GM18873 (cell line): ENCODE results near the gene EBF4.

ENCODE experiments used
- ATAC-seq: cut with Tn5 transposase; IDR thresholded peaks from one replicate; pipeline ENCODE4 v1.9.1; 2021; ENCODE audit warnings: mild to moderate bottlenecking, moderate library complexity, moderate number of reproducible peaks; ENCODE audit not compliant: unreplicated experiment, low FRiP score

The EBF4 gene

DNA sequence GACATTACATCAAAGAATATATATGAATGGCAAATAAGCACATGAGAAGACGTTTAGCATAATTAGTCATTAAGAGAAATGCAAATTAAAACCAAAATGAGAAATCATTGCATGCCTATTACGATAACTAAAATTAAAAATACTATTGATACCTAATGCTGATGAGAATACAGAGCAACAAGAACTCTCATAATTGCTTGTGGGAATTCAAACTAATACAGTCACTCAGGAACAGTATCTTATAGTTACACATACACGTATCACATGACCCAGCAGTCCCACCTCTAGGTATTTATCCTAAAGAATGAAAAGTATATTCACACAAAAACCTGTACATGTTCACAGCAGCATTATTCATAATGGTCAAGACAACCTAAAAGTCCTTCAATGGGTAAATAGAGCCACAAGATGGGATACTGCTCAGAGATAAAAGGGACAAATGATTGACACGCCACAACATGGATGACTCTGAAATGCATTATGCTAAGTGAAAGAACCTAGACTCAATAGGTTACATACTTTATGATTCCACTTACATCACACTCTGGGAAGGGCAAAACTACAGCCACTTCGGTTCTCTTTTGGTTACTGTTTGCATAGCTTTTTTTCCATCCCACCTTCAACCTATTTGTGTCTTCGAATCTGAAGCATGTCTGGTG is 91.5 kb downstream of the EBF4 start:
- no peak for ATAC-seq

DNA sequence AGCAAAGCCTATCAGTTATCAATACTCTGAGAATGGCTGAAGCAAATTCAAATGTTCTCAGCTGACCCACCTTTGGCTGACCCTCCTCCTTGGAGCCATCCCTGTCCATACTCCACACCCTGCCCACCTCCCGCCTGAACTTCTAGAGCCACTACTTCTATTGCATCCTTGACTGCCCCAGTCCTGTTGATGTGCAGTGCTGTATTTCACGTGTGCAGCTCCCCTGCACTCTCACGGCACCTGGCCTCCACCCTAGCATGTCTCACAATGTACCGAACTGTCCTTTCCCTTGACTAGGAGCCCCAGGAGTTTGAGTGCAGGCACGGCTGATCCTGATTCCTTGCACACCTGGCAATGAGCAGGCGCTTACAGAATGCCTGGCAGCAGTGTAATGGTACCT is 100.9 kb downstream of the EBF4 start:
- ATAC-seq: no peak

DNA sequence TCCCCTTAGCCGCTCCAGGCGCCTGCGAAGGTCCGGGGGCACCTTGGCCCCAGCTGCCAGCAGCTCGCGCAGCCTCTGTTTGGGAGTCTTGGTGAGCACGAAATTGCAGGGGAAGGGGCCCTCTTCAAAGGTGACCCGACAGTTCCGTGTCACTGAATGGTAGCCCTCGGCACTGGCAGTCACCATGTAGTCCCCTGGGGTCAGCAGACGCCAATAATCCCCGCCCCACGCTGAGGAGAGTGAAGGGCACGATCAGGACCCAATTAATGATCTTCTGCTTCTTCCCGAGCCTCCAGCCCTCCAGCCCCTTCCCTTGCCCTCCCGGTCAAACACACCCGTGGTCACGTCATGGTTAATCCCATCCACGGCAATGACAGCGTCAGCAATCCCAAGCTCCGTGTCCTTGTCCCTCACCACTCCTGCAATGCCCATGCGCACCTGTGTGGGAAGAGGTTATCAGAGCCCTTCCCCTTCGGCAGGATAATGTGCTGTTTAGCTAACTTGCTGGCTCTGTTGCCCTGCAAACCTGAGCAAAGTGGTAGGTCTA is 101.7 kb downstream of the EBF4 start:
- ATAC-seq: no peak

DNA sequence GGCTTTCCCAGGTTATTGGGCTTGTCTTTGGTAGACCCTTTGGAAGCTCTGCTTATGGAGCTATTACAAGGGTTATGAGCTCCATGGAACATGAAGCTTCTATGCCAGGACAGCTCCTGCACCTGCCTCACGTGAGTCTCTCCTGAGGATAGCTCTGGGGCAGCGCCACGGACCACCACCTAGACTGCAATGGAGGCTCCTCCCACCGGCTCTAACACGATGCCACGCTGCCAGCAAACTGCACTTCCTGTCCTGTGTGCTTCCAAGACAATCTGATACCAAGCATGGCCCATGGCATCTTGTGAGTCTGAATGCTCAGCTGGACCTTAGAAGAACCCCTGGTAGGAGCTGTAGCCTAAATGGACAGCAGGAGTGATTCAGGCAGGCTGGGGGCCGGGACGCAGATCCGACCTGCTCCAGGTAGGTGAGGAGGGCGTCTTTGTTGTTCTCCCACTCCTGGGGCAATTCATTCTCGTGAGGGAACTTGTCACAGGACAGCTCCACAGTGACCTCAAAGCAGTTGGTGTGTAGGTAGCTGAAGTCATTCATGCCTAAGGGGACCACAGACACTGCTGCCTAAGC is 102.4 kb downstream of the EBF4 start:
- ATAC-seq: no peak

DNA sequence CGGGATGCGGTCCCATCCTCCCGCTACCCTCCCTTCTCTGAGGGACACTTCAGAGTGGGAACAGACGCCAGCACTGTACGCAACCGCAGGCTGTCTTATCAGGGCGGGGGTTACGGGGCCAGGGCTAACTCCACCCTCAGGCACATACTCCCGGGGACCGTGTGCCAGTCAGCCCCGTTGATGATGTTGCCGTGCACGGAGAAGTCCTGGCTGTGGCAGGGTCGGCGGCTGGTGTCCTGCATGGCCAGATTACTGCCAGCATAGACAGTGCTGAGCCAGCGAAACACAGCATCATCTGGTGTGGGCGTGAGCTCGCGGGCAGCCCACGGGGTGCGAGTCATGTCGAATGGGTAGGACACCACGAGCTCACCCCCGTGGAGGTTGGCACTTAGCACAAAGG is 102.9 kb downstream of the EBF4 start:
- ATAC-seq: no peak

DNA sequence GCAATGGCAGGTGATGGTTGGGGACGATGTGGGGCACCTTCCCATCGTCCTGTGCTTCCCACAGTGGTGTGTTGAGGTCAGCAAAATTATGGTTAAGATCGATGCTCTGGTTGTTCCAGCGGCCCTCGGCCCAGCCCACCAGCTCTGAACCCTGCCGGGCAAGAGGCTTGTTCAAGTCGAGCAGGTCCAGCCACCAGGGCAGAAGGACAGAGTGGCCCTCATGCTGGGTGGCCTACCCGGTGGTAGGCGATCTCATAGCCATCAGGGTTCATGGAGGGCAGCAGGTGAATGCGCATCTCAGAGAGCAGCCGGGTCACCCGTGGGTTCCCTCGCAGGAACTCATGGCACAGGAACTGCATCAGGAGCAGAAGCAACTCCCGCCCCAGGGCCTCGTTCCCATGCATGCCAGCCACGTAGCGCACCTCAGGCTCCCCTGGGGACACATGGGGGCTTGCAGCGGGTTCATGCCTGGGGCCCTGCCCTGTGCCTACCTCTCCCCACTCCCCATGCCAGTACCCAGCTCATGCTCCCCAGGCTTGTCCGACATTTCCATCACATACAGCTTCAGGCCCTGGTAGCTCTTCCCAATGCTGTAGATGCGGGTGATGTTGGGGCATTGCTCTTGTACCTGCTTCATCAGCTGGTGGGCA is 103.6 kb downstream of the EBF4 start:
- ATAC-seq: no peak

DNA sequence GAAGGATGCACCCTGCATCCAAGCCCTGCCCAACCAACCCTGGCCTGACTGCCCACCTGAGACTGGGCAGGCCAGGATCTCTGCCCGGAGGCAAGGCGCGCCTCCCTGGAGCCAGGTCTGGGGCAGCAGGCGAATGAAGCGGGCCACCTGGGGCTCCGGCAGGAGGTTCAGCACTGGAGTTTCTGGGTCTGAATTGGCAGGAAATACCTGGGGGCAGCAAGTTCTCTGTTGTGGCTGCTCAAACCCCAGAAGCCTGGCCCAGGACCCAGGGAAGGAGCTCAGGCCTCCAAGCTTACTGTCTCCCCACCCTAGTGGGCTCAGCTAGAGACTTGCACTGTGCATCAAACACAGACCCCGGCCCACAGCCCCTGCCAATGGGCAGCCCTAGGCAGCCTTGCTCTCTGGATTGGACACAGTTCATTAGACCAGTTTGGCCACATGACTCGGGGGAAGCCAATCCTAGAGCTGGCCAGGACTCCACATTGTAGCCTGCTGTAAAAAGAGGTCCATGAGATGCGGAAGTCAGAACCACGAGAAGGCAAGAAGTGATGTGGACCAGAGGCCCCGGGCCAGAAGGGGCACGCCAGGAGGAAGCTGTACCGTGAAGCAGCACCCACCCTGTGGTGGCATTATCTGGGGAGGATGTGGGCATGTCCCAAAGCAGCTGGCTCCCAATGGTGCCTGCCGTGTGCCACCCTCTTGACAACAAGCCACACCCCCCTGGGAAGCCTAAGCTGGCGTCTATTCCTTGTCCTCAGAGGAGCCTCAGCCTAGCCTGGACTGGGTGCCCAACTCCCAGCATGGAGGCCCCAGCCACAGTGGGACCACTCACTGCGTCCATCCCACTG is 104.8 kb downstream of the EBF4 start:
- ATAC-seq: no peak

DNA sequence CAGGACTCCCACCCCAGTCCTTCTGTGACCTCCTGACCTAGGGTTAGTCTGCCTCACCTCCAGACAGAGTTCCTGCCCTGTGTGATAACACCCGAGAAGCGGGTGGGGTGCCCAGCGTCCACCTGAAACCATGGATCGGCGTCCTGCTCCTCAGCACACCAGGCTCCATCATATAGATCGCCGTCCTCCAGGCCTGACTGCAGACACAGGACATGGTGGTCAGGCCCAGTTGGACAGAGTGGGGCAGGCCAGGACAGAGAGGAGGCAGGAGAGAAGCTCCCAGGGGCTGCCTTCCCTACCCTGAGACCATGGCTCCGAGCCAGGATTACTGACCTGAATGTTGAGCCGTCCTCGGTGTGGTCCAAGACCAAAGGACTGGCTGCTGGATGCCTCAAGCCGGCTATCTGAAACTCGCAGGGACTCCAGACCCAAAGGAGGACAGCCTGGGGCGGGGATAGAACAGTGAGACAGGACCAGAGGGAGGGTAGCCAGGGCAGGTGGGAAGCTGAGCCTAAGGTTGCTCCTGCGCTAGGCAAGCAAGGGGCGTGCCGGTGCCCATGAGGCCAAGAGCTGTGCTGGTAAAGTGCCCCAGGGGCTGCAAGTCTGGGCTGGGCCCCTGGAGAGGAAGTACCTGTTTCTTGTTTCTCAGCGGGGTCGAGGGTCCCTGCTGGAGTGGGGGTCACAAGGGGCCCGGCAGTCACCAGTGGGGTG is 105.7 kb downstream of the EBF4 start:
- no peak for ATAC-seq

DNA sequence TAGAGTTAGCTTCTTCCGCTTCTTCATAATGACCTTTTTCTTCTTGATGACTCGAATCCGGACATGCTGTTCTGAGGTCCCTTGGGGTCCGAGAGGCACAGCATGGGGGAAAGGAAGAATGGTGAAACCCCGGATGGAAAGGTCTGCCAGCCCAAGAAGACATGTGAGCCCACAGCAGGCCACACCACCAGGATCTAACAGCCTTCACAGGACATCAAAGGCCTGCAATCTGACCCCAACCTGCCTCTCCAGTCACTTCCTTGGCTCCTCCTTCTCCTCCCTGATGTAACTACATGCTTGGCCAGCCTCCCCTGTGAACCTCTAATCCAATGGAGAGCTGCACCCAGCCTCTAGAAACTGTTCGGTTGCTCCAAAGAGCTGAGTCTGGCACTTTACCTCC is 106.2 kb downstream of the EBF4 start:
- no peak for ATAC-seq

DNA sequence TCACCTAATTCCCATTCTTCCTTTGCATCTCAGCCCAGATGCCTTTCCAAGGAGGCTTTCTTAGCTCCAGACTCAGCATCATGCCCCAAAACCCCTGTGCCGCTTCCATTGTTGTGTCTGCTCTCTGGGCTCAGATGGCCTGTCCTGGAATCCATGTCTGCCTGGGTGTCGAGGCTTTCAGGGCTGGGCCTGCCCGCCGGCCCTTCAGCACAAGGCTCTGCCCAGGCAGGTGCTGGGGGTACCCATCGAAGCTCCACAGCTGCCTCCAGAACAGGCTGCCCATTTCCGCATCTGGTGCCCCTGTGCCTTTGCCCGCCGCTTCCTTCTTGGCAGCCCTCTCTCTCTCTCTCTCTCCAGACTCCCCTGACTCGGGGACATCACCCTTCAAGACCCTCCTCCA is 106.7 kb downstream of the EBF4 start:
- ATAC-seq: no peak

DNA sequence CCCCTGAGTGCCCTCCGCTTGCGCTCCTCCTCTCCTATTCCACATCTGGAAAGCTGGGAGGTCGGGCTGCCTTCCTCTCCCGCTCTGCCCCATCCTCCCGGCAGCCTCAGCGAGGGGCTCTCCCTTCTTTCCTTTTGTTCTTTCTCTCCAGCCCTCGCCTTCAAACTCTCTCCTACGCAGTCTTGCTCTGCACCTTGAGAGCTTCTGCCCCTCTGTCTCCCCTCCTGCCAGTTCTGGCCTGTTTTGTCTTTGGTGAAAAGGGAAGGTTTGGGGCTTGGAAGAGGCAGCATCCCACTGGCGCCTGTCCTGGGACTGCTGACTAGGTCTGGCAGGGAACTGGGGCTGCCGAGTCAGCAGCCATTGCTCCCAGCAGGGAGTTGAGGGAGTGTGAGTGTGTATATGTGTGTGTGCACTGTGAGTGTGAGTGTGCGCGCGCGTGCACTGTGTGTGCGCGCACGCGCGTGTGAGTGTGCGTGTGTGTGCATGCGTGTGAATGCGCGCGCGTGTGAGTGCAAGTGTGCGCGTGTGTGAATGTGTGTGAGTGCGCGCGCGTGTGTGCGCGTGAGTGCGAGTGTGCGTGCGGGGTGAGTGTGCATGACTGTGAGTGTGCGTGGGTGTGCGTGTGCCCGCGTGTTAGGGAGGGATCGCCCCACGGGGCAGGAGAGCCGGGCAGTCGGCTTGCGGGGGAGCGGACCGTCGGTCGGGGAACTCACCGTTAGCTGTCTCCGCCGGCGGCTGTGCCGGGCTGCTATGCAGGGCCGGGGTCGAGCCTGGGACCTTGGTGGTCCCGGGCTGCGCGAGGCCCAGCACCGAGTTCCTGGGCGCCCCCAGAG is 107.3 kb downstream of the EBF4 start:
- no peak for ATAC-seq

DNA sequence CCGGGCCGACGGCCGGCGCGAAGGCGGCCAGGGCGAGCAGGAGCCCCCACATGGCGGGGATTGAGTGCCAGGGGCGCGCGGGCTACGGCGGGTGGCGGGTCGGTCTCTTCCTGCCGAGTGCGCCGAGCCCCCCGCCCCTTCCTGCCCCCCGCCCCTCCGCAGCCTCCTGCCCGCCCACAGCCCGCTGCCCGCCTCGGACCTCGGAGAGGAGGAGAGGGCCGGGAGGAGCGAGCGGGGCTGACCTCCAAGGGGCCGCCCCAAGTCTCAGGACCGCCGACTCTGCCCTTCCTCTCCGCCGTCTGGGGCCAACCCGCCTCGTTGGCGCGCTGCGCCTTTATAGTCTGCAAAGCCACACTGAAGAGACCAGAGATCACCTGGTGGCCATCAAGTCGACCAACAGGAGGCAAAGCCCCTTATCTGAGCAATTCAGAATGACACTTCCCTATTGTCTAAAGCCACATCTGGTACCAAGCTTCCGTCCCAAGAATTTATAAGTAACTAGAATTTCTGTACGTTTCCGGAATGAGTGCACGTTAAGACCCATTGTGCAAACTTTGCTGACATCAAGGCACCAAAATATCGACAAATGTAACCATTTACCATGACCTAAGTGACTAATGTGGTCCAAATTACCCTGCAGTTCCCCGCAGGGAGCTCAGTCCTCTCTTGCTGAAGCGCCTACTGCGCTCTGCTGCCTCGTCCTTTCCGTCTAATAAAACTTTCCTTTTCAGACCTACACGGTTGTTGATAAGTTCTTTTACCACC is 108.1 kb downstream of the EBF4 start, which contains the start of gene CPXM1:
Gene CPXM1 (minus strand): TSS at position 107 of the 765 bp plus-strand sequence. CDS start 55 bp downstream, at position 52.
- peak; percentile 46 for ATAC-seq

DNA sequence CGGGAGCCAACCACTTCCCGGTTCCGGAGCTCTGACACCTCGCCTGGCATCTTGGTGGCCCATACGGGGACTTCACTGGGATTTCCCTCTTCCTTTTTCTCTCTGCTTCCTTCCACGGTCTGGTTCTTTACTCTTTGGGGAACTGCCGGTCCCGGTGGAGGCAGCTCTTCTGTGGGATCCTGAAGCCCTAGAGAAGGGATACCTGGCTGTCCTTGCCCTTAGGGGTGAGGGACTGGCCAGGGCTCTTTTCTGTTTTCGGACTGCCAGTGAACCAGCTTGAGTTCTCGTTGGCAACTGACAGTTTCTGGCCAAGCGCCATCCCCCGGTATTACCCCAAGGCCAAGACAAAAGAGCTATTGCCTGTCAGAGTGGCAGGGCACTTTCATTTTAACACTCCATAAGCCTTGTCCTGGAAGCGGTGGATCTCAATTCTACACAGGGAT is 108.7 kb downstream of the EBF4 start:
- no peak for ATAC-seq

DNA sequence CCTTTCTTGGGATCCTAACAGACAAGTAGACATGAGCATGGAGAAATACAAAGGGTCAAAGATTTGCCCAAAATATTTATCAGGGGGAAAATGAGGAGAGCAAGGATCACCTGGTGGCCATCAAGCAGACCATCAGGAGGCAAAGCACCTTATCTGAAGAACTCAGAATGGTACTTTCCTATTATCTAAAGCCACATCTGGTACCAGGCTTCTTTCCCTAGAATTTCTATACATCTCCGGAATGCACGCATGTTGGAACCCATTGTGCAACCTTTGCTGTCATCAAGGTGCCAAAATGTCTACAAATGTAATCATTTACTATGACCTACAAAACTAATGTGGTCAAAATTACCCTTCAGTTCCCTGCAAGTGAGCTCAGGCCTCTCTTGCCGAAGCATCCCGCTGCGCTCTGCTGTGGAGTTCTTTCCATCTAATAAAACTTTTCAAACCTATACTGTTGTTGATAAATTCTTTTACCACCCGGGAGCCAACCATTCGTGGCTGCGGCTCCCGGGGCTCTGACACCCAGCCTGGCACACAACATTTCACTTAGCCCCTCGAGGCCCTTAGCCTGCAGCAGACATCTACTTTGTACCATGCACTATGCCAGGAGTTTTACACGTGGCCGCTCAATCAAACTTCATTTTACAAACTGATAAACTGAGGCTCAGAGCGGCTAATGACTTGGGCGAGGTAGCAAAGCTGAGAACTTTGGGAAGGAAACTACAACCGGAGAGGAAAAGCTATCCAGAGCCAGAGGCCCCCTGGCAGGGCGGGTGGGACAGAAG is 111.7 kb downstream of the EBF4 start:
- ATAC-seq: no peak

DNA sequence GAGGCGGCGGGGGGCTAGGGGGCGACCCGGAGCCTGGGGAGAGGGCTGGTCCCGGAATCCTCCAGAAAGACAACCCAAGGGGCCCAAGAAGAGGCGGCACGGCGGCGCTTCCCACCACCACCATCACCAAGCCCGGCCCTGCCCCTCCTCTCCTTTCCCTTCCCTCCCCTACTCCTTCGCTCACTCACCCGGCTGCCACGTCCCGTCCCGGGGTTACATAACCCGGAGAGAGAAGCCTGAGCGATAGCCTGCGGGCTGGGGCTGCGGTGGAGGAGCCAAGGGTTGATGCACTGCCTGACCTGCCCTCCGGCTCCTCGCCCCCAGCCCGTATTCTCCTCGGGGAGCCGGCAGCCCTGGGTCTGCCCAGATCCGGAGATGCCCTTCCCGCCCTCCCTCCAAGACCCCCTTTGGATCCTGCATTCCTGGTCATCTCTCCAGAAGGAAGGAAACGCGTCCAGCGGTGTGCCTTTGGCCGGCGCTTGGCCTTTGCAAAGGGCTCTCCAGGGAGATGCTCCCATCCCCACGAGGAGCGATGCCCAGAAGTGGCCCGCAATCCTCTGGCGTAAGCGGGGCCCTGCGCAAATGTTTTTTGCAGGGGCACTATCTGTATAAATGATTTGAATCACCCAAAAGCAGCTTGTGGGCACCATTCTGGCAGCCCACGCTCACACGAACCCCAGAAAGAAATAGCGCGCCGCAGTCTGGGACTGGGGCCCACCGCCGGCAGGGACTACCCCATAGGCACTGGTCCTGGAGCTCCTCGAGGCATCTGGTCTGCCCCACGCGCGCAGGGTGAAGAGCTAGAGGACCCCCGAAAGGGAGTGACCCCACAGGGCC is 112.5 kb downstream of the EBF4 start:
- ATAC-seq: no peak

DNA sequence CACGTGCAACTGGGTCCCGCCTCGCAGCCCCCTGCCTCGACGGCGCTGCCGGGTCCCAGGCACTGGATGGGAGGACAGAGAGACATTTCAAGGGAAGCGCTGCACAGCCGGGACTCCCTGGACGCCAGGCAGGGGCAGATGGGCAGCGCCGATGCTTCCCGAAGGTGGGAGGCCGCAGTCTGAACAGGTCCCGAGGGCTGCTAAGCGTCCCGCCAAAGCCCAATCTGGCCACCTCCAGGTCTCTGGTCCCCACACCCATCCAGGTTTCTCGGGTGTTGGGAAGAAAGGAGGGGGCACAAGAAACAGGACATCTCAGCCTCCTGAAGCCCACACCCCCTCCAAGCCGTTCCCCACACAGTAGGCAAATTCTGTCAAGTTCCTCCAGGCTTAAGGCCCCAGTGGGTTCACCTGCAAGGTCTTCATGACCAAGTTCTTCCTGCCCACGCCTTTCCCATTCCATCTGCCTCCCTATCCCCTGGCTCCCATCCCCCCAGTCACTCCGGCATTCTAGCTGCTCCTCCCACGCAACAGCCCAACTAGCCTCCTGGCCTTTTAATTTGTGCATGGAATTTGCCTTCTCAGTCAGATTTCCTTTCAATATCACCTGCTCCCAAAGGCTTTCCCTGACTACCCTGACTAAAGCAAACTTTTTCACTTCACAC is 113.2 kb downstream of the EBF4 start:
- ATAC-seq: no peak
